HuH-7 (cell line): ENCODE data around the gene SFT2D1.
"Not testable (repeated sequence)": the region's sequence is repeated elsewhere in the genome, so short reads cannot be mapped to it uniquely, and the experiment has no call there.

Experiments
- DNase-seq: peaks from one replicate; pipeline ENCODE4 v3.0.0; 2011; ENCODE audit warnings: low spot score

SFT2D1 gene

DNA sequence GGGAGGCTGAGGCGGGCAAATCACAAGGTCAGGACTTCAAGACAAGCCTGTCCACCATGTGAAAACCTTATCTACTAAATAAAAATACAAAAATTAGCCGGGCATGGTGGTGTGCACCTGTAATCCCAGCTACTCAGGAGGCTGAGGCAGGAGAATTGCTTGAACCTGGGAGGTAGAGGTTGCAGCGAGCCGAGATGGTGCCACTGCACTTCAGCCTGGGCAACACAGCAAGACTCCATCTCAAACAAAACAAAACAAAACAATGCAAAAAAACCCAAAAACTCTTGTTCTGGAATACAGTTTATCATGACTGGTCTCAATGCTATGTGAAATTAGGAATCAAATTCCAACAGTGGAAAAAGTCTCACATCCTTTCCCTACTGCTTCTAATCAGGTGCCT, 20.1 kb upstream of the SFT2D1 start:
- DNase-seq, result not testable (repeated sequence)

DNA sequence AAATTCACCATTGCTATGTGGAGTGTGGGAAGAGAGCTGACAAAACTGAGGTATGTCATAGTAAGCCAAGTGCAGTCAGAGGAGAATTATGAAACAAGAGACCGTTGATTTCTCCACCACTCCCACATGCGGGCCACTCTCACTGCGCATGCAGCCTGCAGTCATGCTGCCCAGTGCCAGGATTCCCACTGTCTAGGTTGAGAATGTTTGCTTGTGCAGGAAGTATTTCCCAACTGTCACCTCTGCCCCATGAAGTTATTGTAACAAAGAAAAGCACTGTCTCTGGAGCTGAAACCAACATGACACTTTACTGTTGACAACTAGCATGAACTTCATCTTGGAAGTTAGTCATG, 18.7 kb upstream of the SFT2D1 start:
- peak; percentile 82 for DNase-seq

DNA sequence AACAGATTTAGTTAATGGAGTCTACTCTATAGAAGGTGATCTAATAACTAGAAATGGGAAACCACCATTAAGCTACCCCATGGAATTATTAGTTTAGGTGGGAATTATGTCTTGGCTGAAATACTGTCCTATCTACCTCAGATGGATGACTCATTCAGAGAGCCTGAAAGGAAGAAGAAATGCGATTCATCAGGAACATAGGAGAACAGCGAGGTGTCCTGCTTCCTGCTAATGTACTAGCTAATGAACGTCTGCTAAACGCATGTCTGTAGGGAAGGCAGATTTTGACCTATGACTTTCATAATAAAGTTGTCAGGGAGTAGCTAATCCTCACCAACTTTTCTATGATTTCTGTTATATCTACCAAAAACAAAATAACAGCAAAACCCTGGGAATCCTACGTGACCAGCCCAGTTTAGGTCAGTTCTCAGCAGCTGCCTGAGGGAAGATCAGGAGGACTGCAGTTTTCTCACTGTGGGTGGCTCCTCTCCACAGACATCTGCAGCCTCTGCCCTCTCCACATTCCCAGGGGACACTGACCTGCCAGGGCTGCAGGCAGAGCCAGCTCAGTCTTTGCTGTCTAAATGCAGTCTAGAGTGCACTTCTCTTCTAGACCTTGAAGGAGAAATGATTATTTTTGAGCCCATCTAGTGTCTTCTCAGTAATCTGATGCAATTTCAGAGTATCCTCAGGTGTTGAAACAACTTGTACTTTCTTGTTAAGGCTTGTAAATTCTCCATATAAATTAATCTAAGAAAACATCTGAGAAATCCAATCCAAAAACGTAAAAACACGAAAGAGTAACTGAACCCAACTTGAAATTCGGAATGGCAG, 18.1 kb upstream of the SFT2D1 start:
- no peak for DNase-seq

DNA sequence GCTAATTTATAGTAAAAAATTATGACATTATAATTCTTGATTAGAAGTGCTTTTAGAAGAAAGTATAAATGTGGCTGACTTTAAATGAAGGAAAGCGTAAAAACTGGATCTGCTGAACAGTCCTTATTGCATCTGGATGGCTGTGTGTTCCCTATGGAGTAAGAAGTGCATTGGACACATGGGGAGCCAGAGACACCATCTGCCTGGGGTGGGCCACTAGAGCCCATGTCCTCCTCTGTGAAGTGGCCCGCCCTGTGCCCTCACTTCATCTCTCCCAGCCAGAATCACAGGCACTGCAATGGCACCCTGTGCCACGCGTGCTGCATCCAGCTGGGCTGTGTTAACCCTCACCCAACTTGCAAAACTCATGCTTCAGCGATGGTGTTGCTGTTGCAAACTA, 13.2 kb upstream of the SFT2D1 start:
- DNase-seq, result no peak

DNA sequence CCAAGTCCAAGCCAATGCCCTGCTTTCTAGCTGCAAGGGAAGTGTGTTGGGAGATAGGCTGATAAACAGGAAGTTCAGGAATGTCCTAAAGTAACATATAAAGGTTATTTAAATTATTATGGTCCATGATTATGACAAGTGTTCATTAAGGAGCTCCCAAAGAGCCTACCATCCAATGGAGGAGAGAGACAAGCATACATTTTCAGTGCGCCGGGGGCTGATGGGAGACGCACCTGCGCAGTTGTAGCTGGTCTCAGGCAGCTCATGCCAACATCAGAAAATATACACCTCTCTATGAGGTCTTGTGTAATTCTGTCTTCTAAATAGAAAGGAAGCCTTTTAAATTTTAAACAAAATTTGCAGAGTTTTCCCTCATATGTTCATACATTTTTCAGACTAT, 12.6 kb upstream of the SFT2D1 start:
- no peak for DNase-seq

DNA sequence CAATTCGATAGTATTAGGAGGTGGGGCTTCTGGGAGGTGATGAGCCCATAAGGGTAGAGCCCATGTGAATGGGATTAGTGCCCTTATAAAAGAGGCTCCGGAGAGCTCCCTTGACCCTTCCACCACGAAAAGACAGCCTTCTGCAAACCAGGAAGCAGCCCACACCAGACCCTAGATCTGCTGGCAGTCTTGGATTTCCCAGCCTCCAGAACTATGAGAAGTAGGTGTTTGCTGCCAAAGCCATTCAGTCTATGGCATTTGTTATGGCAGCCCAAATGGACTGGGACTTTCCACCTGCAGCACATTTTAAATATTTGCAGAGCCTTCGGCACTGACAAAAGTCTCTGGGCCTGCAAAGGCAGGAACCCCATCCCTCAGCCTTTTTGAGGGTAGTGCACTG, 11.8 kb upstream of the SFT2D1 start:
- DNase-seq, result no peak

DNA sequence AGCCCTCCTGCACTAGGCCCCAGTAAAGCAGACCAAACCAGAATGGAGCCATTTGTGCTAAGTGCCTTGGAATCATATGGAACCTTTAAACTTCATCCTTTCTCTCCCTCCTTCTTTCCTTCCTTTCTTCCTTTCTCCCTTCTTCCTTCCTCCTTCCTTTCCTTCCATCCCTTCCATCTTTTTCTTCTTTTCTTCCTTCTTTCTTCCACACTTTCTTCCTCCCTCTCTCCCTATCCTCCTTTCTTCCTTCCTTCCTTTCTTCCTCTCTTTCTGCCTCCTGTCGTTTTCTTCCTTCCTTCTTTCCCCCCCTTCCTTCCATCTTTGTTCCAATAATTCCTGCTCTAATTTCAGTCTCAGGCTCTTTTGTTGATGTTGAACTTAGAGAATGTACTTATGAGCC, 11.2 kb upstream of the SFT2D1 start:
- no peak for DNase-seq

DNA sequence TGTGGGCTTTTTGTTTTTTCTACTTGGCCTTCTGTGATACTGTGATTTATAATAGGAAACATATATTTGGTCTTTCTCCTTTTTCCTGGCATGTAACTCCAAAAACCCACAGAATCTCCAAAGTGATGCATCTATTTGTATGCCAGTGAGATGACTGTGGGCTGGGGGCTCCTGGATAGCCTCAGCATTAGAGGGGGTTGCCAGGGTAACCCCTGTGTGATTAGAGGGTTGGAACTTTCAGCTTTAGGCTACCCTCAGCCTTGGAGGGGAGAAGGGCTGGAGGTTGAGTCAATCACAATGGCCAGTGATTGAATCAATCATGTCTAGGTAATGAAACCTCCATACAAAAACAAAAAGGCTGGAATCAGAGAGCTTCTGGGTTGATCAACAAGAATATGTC, 10.6 kb upstream of the SFT2D1 start:
- no peak for DNase-seq

DNA sequence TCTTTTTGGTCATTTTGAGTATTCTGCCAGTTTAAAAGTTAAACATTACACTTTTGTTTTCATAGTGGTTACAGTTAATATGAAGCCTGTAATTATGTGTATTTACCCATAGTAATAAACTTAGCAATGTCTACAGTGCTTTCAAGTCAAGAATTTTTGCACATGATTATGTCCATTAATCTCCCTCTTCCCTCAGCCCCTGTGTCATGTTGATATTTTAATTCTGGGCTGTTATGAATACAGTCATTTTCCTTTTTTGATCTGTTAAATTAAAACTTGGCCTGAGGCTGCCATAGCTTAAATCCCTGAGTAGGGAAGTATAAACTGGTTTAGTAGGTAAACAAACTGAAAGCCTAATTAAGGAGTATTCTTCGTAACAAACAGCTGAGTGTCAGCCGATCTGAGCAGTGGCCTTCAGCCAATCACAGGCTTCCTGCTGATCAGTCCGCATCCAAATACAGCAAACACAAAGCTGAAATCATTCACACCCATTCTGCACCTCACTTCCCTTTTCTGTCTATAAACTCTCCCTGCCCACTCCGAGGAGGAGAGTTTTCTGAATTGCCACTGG, 9.5 kb upstream of the SFT2D1 start:
- DNase-seq, result peak; percentile 81

DNA sequence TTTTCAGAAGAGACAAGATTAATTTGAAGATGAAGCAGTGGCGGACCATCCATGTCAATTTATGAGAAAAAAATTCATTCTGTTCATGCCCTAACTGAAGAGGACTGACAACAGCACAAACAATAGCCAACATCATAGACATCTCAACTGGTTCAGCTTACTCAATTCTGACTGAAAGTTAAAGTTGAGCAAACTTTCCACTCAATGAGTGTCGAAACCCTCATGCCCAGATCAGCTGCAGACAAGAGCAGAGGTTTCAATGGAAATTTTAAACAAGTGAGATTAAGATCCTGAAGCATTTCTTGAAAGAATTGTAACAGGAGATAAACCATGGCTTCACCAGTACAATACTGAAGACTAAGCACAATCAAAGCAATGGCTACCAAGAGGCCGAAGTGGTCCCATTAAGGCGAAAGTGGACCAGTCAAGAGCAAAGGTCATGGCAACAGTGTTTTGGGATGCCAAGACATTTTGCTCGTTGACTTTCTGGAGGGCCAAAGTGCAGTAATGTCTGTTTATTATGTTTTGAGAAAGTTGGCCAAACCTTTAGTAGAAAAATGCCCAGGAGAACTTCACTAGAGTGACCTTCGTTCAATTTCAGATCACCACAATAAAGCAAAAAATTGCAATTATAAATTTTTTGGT, 6.1 kb upstream of the SFT2D1 start:
- no peak for DNase-seq

DNA sequence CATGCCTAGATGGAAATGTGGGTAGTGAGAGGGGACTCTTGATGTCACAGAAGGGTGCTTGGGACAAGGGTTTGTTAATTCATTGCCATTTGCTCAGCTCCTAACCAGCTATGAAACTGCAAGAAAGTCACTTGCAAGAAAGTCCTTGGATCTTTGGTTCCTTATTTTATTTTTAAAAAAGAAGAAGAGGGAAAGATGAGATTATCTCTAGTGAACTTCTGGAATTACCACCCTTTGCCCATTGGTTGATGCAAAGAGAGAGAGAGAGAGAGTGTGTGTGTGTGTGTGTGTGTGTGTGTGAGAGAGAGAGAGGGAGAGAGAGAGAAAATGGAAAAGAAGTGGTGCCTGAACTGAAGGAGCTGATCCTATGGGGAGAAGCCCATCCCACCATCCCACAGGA, 4.6 kb upstream of the SFT2D1 start:
- DNase-seq, result no peak

DNA sequence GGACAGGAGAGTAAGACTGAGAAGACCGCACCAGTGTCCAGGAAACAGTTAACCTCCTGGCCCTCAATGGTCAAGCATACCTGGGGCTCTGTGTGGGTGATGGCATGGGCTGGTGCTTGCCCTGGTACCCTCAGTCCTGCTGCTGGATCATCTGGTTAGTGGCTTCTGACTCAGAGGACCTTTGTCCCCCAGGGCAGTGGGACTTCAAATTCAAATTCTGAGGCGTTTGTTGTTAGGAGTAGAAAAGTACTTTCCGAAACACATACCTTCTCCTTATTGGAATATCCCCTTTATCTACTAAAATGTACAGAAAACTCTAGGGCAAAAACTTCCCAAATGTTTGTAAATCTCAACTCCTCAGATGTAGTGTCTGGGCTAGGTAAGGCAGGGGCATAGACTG, 4.1 kb upstream of the SFT2D1 start:
- DNase-seq, result no peak

DNA sequence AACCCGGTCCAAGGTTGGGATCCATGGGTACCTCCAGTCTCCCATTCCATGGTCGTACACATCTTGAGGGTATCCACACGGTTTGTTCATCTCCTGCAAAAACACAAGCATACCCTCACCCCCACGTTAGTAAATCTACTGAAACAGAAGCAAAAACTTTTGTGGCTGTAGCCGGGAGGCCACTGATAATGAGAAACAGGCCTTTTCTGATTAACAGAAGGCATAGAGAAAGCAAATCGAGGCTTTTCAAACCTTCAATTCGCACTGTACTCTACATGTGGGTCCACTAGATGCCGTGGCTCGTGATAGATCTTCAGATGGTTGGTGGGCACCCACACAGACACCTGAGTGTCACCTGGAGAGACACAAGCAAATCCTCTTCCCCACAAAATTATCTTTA, 3.3 kb upstream of the SFT2D1 start:
- not testable (repeated sequence) for DNase-seq

DNA sequence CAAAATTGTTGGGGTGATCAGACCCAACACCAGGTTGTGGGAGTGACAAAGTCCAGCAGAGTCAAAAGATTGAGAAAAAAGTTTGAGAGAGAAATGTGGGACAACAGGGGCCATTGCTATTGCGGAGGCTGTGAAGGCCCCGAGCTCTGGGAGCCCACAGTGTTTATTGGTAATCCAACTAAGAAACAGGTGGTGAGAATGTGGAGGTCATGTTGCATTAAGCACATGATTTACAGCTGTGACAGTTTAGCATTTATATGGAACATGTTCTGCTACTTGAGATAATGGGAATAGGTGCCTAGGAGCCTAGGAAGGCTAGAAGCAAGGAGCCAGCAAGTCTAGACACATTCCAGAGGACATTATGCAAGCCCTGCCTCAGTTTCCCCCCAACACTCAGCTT, 2.6 kb upstream of the SFT2D1 start:
- not testable (repeated sequence) for DNase-seq

DNA sequence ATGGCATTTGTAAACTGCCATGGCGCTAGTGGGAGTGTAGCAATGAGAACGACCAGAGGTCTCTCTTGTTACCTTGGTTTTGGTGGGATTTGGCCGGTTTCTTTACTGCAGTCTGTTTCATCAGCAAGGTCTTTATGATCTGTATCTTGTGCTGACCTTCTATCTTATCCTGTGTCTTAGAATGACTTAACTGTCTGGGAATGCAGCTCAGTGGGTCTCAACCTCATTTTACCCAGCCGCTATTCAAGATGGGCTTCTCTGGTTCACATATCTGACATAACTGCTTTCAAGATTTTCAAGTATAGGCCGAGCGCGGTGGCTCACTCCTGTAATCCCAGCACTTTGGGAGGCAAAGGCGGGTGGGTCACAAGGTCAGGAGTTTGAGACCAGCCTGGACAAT, 1.9 kb upstream of the SFT2D1 start:
- no peak for DNase-seq

DNA sequence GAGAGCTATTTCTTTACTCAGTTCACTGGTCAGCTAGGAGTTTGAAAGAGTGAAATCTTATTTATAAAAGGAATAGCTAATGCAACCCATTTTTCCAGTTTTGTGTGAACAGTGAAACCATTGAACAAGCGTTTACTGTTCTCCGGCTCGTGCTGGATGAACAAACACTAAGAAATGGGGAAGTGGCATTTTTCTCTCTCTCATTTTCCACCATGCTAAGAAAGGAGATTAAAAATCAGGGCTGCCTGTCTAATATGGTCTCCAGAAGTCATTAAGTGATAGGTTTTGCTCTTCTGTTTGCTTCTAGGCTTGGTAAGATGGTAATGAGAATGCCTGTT, 774 bp upstream of the SFT2D1 start:
- DNase-seq, result no peak

DNA sequence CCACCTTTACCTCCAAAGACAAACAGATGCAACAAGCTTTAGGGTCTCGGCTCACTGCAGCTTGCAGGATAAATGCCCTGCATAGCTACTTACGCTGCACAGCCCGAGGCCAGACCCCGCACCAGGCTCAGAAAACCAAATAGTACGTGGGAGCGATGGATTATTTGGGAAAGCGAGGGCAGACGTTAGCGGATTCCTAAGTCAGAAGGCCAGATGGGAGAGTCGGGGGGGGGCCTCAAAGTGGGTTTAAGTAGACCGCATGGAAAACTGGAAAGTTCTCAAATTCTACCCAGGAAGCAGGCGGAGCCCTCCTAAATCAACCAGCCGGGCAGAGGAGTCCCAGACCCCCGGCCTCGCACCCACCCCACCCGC, 382 bp downstream of the SFT2D1 start:
- DNase-seq, result no peak

DNA sequence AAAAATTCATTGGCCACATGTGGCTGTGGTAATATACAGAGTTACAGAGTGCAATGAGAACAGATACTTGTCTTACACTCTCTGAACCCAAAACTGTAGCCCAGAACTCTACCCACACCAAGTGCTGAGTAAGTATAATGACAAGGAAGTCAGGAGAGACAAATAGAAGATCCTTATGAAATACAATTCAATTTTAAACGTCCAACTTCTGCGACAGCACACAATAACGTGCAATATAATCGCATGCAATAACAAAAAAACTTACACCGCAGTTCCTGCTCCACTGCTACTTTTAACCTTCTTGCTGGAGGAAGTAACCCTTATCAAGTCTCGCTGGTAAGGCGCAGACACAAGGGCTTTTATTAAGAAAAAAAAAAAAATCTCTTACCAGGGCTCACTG, 881 bp downstream of the SFT2D1 start:
- DNase-seq, result no peak

DNA sequence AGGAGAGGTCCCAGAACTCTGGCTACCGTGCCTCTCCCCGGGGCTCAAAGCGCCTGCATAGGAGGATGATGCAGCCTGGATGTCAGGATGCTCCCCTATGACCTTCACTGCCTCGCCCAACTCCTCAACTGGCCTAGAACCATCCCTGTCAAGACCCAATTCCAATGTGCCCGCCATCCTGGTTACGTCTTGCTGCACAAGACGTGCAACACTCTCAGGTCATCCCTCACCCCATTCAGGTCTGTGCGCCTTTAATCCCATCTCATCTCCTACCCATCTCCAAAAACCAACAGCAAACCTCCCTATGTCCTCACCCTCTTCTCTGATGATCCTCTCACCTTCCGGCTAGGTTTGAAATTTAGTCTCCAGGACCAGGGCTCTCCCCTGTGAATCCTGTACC, 3.5 kb downstream of the SFT2D1 start:
- DNase-seq, result no peak

DNA sequence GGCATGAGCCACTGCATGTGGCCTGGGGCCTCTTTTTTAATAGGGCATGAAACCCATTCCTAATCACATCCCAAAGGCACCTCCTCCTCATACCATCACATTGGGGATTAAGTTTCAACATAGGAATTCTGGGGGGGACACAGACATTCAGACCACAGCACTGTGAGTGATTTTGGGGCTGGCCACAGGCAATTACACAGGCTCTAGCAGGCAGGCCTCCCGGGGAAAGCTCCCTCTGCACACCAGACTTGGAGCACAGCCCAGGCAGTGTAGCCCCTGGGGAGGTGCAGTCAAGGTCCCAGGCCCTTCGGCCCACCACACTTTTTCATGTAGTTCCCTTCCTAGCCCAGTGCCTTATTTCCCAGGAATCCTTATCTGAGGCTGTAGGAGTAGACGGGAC, 5.5 kb downstream of the SFT2D1 start:
- DNase-seq, result no peak

DNA sequence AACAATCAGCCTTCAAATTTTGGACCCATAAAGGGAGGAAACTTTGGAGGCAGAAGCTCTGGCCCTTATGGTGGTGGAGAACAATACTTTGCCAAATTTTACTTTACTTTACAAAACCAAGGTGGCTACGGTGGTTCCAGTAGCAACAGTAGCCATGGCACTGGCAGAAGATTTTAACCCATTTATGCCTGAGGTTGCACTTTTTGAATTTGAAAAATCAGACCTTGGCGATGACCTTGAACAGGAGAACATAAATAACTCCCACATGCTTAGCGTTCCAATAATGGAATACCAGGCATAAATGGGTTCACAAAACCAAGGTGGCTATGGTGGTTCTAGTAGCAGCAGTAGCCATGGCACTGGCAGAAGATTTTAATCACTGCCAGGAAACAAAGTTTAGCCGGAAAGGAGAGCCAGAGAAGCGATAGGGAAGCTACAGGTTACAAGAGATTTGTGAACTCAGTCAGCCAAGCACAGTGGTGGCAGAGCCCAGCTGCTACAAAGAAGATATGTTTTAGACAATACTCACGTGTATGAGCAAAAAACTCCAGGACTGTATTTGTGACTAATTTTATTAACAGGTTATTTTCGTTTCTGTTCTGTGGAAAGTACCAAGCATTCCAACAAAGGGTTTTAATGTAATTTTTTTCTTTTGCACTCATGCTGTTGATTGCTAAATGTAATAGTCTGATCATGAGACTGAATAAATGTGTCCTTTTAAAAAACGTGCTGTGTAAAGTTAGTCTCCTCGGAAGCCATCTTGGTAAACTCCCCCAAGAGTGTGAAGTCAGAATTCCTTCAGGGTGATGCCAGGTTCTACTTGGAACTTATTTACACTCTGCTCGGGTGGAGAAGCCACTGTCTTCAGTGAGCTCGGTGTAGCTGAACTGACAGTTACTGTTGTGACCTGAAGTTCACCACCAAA, 6.7 kb downstream of the SFT2D1 start:
- DNase-seq, result no peak

DNA sequence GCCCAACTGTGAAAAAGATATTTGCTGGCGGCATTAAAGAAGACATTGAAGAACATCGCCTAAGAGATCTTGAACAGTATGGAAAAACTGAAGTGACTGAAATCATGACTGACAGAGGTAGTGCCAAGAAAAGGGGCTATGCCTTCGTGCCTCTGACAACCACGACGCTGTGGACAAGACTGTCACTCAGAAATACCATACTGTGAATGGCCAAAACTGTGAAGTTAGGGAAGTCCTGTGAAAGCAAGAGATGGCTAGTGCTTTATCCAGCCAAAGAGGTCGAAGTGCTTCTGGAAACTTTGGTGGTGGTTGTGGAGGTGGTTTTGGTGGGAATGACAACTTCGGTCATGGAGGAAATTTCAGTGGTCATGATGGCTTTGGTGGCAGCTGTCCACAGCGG, 7.5 kb downstream of the SFT2D1 start:
- no peak for DNase-seq
